GM18868 (cell line): ENCODE data around the gene ZNF808.
"Not testable (repeated sequence)": the region's sequence is repeated elsewhere in the genome, so short reads cannot be mapped to it uniquely, and the experiment has no call there.

ENCODE experiments used
- ATAC-seq: cut with Tn5 transposase; IDR thresholded peaks from one replicate; pipeline ENCODE4 v1.9.1; 2021; ENCODE audit warnings: mild to moderate bottlenecking, moderate library complexity; ENCODE audit not compliant: unreplicated experiment

ZNF808 gene

DNA sequence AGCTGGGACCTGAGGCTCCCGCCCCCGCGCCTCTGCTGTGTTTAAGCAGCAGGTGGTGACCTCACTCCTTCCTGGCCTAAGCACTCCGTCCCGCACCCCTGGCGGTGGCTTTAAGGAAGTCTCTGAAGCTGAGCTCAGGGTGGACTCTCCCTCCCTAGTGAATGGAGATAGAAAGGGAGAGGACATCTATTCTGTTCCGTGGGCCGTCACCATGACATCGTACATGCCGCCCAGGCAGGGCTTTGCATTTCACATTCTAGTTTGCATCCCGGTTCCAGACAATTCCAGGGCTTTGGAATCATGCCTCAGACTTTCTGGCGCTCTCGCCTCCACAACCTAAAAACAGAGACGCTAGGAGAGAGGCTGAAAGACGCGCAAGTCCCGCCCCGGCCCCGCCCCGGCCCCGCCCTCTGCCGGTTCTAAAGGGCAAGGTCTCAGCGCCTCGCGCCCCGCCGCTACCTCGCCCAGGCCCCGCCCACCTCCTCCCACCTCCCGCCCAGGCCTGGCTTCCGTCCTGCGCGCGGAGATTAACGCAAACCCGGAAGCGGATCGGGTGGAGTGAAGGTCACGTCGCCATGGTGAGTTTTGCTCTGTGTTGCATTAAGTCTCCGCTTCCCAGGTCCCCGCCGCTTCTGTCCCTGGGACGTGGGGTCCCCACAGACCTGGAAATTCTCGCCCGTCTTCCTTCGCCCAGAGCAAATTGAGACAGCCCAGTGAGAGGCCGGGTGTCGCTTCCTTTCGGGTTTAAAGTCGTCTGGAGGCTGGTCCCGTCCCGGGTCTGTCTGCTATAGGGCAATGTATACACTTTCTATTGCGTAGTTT lies at the start of gene ZNF808:
ZNF808 (plus strand) TSS at position 535 of the 822 bp plus-strand sequence. CDS start 15,617 bp downstream, outside the sequence.
- peak; percentile 87 for ATAC-seq

DNA sequence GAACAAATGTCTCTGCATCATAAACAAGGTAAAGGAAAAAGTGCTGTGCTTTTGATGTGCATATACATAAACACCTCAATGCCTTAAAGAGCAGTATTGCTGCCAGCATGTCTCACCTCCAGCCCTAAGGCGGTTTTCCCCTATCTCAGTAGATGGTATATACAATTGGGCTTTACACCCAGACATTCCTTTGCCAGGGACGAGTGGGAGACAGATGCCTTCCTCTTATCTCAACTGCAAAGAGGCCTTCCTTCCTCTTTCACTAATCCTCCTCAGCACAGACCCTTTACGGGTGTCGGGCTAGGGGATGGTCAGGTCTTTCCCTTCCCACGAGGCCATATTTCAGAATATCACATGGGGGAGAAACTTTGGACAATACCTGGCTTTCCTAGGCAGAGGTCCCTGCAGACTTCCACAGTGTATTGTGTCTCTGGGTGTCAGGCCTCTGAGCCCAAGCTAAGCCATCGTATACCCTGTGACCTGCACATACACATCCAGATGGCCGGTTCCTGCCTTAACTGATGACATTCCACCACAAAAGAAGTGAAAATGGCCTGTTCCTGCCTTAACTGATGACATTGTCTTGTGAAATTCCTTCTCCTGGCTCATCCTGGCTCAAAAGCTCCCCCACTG lies 43.2 kb upstream of the ZNF808 start:
- ATAC-seq: not testable (repeated sequence)

DNA sequence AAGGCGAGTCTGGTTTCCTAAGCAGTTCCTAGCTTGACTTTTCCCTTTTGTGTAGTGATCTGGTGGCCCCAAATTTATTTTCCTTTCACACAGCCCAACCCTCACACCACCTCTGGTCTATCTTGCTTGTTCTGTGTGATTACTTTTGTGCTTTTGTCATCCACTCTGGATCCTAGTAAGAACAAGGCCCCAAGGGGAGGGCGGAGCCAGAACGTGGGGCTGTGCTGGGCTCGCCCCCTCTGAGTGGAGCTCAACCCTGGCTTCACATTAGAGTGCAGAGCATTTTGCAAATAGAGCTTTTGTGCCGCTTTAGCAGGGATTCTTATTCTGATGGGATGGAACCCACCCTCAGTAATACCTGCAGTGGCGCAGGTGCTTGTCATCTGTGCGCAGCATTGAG lies 42.4 kb upstream of the ZNF808 start:
- not testable (repeated sequence) for ATAC-seq

DNA sequence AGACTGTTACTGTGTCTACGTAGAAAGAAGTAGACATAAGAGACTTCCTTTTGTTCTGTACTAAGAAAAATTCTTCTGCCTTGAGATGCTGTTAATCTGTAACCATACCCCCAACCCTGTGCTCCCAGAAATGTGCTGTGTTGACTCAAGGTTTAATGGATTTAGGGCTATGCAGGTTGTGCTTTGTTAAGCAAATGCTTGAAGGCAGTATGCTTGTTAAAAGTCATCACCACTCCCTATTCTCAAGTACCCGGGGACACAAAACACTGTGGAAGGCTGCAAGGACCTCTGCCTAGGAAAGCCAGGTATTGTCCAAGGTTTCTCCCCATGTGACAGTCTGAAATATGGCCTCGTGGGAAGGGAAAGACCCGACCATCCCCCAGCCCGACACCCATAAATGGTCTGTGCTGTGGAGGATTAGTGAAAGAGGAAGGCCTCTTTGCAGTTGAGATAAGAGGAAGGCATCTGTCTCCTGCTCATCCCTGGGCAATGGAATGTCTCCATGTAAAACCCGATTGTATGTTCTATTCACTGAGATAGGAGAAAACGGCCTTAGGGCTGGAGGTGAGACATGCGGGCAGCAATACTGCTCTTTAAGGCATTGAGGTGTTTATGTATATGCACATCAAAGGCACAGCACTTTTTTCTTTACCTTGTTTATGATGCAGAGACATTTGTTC lies 41.8 kb upstream of the ZNF808 start:
- not testable (repeated sequence) for ATAC-seq

DNA sequence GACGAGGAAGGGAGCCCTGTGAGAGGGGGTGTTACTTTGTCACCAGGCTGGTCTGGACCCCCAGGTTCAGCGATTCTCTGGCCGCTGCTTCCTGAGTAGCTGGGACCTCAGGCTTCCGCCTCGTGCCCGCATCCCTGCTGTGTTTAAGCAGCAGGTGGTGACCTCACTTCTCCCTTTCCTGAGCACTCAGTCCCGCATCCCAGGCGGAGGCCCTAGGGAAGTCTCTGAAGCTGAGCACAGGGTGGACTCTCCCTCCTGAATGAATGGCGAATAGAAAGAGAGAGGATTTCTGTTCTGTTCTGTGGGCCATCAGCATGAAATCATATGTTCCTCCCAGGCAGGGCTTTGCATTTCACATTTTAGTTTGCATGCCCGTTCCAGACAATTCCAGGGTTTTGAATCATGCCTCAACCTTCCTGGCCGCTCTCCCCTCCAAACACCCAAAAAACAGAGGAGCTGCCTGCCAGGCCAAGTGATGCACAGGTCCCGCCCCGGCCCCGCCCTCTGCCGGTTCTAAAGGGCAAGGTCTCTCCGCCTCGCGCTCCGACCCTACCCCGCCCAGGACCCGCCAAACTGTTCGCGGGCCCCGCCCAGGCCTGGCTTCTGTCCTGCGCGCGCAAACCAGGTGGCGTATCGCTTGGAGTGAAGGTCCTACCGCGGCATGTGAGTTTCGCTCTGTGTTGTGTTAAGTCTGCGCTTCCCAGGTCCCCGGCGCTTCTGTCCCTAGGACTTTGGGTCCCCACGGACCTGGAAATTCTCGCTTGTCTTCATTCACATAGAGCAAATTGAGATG lies 35.1 kb upstream of the ZNF808 start:
- ATAC-seq: no peak

DNA sequence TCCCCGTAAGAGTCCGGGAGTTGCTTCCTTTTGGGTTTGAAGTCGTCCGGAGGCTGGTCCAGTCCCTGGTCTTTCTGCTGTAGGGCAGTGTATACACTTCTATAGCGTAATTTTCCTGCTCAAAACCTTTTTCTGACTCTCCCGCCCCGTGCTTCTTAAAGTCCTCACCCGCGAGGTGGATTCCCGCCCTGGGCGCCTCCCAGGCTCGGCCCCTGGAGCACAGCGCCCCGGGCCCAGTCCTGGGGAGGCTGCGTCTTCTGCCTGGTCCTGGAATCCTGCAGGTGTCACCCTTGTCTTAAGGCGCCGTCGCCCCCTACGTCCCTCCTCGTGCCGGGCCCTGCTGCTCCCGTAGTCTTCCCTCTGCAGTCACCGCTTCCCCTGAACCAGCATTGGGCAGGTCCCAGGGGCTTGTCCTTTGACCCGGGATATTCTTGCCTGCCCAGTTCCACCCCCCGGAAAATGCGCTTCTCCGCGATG lies 34.4 kb upstream of the ZNF808 start:
- ATAC-seq: no peak

DNA sequence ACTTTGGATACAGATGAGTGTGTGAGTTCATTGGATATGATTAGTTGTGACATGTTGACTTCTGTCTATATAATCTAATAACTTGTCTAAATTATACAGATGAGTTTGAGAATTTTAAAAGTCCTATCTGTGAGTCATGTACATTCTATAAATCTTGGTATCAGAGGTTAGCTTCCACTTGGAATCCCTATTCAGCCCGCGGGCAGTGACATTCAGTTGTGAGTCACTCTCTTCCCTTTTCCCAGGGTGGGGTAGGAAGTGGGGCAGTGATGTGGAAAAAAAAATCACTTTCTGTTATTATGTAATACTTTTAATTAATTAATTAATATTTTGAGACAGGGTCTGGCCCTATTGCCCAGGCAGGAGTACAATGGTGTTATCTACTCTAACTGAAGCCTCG lies 33.0 kb upstream of the ZNF808 start:
- no peak for ATAC-seq

DNA sequence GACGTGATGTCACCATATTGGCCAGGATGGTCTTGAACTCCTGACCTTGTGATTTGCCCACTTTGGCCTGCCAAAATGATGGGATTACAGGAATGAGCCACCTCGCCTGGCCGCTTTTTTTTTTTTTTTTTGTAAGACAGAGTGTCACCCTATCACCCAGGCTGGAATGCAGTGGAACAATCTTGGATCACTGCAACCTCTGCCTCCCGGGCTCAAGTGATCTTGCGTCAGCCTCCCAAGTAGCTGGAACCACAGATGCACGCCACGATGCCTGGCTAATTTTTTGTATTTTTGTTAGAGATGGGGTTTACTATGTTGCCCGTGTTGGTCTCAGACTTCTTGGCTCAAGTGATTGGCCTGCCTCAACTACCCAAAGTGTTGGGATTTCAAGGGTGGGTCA lies 28.9 kb upstream of the ZNF808 start:
- no peak for ATAC-seq

DNA sequence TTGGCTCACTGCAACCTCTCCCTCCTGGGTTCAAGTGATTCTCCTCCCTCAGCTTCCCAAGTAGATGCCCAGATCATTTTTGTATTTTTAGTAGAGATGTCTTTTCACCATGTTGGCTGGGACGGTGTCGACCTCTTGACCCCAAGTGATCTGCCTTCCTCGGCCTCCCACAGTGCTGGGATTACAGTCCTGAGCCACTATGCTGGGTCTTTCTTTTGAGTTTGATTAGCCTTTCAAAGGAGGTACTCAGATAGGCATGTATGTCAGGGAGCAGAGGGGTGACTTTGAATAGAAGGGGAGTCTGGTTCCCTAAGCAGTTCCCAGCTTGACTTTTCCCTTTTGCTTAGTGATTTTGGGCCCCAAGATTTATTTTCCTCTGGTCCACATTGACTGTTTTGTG lies 27.0 kb upstream of the ZNF808 start:
- not testable (repeated sequence) for ATAC-seq

DNA sequence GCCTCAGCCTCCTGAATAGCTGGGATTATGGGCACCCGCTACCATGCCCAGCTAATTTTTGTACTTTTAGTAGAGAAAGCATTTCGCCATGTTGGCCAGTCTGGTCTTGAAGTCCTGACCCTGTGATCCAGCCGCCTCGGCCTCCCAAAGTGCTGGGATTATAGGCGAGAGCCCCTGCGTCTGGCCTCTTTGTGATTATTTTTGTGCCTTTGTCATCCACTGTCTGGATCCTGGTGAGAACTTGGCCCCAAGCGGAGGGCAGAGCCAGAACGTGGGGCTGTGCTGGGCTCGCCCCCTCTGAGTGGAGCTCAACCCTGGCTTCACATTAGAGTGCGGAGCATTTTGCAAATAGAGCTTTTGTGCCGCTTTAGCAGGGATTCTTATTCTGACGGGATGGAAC lies 26.5 kb upstream of the ZNF808 start:
- not testable (repeated sequence) for ATAC-seq

DNA sequence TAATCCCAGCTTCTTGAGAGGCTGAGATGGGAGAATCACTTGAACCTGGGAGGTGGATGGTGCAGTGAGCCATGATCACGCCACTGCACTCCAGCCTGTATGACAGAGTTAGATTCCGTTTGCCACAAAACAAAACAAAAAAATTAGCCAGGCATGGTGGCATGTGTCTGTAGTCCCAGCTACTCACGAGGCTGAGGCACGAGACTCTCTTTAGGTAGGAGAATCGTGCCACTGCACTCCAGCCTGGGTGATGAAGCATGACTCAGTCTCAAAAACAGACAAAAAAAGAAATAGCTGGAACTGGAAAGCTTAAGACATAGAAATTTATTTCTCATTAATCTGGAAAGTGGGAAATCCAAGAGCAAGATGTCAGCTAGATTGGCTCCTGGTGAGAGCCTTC lies 20.2 kb upstream of the ZNF808 start:
- ATAC-seq: no peak

DNA sequence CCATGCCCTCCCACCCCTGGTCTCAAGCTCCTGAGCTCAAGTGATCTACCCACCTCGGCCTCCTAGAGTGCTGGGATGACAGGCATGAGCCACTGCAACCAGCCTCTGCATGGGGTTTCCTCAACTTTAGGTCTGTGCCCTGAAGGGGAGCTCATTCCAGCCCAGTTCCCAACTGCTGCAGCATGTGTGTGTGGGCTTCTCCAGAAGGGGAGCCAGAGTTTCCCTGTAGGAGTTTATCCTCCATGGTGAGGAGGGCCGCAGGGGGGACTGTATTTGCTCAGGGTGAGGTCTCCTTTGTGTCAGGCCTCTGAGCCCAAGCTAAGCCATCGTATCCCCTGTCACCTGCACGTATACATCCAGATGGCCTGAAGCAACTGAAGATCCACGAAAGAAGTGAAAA lies 11.3 kb upstream of the ZNF808 start:
- ATAC-seq: no peak

DNA sequence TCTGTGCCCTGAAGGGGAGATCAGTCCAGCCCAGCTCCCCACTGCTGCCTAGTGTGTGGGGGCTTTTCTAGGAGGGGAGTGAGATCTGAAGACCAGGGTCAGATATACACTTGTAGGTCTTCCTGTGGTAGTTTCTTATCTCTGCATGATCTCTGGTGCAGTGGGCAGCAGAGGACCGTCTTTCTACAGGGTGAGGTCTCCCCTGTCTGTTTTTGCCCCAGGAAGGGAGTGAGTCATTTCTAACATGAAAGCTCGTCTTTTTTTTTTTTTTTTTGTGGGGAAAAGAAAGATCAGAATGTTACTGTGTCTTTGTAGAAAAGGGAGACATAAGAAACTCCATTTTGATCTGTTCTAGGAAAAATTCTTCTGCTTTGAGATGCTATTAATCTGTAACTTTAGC lies 8.8 kb upstream of the ZNF808 start:
- ATAC-seq: no peak

DNA sequence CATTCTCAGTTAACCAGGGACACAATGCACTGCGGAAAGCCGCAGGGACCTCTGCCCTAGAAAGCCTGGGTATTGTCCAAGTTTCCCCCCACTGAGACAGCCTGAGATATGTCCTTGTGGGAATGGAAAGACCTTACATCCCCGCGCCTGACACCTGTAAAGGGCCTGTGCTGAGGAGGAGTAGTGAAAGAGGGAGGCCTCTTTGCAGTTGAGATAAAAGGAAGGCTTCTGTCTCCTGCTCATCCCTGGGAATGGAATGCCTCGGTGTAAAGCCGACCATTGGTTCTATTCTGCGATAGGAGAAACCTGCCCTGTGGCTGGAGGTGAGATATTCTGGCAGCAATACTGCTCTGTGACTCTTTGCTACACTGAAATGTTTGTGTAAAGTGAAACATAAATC lies 8.3 kb upstream of the ZNF808 start:
- not testable (repeated sequence) for ATAC-seq

DNA sequence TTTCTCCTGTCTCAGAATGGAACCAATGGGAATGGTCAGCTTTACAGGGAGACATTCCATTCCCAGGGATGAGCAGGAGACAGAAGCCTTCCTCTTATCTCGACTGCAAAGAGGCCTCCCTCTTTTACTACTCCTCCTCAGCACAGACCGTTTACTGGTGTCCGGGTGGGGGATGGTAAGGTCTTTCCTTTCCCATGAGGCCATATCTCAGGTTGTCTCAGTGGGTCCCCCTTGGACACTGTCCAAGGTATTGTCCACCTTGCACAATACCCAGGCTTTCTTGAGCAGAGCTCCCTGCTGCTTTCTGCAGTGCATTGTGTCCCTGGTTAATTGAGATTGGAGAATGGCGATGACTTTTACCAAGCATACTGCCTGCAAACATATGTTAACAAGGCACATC lies 7.5 kb upstream of the ZNF808 start:
- no peak for ATAC-seq

DNA sequence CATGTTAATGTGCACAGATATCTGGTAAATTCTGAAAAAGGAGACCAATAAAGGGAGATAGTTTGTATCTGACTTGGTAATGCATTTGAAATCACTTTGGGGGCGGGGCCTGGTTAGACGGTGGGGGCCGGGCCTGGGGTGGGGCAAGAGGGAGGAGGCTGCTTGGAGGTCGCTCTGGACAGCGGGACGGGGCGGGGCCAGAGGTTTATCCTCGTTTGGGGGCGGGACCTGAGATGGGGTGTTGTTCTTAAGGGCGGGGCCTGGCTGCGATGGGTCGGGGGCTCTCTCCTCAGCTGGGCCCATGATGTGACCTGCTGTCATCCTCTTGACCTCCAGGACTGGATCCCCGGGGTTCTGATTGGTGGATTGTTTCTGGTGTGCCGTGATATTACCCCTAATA lies 4.9 kb upstream of the ZNF808 start:
- no peak for ATAC-seq

DNA sequence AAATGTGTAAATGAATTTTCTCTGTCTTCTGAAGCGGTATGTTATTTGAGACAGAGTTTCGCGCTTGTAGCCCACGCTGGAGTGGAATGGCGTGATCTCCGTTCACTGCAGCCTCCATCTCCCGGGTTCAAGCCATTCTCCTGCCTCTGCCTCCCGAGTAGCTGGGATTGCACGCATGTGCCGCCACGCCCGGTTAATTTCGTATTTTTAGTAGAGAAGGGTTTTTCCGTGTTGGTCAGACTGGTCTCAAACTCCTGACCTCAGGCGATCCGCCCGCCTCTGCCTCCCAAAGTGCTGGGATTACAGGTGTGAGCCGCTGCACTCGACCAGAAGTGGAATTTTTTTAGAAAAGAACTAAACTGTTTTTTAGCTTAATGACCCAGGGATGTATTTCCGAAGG lies 3.4 kb upstream of the ZNF808 start:
- ATAC-seq: no peak

DNA sequence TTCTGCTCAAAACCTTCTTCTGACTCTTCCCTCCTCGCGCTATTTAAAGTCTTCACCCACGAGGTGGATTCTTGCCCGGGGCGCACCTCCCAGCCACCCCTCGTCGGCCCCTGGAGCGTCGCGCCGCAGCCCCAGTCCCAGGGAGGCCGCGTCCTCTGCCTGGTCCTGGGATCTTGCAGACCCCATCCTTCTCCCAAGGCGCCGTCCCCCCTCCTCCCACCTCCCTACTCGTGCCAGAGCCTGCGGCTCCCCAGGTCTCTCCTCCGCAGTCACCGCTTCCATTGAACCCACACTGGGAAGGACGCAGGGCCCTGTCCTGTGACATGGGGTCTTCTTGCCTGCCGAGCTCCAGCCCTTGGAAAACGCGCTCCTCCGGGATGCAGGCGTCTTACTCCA lies 486 bp downstream of the ZNF808 start:
- ATAC-seq: peak; percentile 9

DNA sequence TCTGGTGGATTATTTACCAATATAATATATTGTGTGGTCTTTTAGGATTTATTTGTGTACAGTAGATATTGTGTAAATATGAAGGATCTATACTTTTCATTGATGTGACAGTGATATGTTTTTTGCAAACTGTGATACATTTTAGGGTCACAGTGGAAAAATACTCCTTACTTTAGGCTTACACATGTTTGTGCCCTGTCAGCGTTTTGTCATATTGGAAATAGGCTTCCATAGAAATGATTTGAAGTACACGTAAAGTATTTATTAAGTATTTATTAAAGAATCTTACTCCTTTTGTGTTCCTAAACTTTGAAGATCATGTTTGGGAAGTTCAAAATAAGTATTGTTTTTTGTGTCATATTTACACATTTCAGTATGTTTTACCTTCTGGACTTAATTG lies 5.0 kb downstream of the ZNF808 start:
- ATAC-seq: no peak

DNA sequence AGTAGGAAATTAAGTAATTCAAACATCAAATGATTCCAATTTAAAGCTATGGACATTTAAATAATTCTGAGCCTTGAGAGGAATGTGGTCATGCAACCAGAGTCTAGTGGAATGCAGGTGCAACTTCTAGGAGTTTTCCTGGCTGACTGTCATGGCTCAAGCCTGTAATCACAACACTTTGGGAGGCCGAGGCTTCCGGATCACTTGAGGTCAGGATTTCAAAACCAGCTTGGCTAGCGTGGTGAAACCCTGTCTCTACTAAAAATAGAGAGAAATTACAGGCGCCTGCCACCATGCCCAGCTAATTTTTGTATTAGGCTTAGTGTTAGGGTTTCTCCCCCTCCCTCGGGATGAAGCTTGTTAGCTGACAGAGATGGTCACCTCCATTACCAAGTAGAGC lies 6.4 kb downstream of the ZNF808 start:
- no peak for ATAC-seq

DNA sequence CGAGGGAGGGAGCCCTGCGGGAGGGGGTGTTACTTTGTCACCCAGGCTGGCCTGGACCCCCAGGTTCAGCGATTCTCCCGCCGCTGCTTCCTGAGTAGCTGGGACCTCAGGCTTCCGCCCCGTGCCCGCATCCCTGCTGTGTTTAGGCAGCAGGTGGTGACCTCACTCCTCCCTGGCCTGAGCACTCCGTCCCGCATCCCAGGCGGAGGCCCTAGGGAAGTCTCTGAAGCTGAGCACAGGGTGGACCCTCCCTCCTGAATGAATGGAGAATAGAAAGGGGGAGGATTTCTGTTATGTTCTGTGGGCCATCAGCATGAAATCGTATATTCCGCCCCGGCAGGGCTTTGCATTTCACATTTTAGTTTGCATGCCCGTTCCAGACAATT lies 7.9 kb downstream of the ZNF808 start:
- ATAC-seq: not testable (repeated sequence)
